RWPE1 (cell line): ENCODE measurements around the gene ISYNA1.
"Not testable (repeated sequence)": the region's sequence is repeated elsewhere in the genome, so short reads cannot be mapped to it uniquely, and the experiment has no call there.

Experiments used
- CTCF ChIA-PET: fragments of 350-600 bp; sonication (Branson Sonifier 250); formaldehyde crosslinking; extraction: SDS; loops from one replicate; lab custom pipeline; 2021; lab: Yijun Ruan, JAX
- POLR2A ChIA-PET: fragments of 400-600 bp; formaldehyde crosslinking; extraction: SDS; loops from one replicate; lab custom pipeline; 2020; ENCODE audit warnings: antibody characterized with exemption; ENCODE audit not compliant: low non-redundant PET; lab: Yijun Ruan, JAX
- DNase-seq: peaks from one replicate; pipeline ENCODE4 v3.0.0; 2012; ENCODE audit warnings: low spot score
- H3K27ac ChIP-seq: fragments of 450-650 bp; 2 replicates; pipeline ENCODE4 v1.5.1; 2017
- TF ChIP-seq, protein P1 (sequence below): fragments of 450-650 bp; conservative IDR thresholded peaks from 2 replicates; pipeline ENCODE4 v1.5.1; 2017; ENCODE audit warnings: low read depth, mild to moderate bottlenecking

Gene ISYNA1

DNA sequence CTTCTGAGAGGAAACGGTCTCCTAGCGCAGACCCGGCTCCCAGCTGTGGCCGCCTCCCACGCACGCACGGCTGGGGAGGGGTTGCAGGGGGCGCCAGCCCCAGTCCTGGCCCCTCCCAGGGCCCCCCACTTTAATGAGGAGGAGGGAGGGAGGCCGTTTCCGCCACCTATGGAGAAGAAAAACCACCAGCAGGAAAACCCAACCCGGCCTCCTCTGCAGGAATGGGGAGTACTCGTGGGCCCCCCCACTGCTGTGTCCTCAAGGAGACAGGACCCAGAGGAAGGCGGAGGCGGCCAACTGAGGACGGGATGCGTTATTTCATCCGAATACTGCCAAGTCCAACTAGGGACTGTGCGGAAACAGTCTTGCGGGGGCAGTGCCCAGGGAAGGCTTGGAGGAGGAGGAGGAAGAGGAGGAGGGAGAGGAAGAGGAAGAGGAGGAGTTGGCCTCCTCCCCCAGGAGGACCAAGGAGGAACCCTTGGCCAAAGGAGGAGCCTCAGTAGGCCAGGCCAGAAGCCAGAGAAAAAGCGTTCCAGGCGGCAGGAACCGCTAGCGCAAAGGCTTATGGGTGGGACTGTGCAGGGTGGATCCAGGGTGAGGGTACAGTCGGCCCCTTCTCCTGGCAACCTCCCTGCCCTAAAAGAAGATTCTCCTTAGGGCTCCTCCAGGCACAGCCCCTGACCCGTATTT is 22.6 kb downstream of the ISYNA1 start:
- POLR2A ChIA-PET, result interaction anchor here (0.6 kb wide), 1 partner anchor 18 kb away, joined by 3 read pairs; no protein-coding TSS in a partner anchor
- TF ChIP-seq, protein P1, sequence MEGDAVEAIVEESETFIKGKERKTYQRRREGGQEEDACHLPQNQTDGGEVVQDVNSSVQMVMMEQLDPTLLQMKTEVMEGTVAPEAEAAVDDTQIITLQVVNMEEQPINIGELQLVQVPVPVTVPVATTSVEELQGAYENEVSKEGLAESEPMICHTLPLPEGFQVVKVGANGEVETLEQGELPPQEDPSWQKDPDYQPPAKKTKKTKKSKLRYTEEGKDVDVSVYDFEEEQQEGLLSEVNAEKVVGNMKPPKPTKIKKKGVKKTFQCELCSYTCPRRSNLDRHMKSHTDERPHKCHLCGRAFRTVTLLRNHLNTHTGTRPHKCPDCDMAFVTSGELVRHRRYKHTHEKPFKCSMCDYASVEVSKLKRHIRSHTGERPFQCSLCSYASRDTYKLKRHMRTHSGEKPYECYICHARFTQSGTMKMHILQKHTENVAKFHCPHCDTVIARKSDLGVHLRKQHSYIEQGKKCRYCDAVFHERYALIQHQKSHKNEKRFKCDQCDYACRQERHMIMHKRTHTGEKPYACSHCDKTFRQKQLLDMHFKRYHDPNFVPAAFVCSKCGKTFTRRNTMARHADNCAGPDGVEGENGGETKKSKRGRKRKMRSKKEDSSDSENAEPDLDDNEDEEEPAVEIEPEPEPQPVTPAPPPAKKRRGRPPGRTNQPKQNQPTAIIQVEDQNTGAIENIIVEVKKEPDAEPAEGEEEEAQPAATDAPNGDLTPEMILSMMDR, result no peak
- DNase-seq, result no peak
- CTCF ChIA-PET, result interaction anchor here (0.6 to 3.7 kb wide), 4 partner anchors 27 to 163 kb away, joined by 3 to 16 read pairs (median 4); no protein-coding TSS in a partner anchor
- peak overlapping the region; percentile 86 for H3K27ac ChIP-seq

DNA sequence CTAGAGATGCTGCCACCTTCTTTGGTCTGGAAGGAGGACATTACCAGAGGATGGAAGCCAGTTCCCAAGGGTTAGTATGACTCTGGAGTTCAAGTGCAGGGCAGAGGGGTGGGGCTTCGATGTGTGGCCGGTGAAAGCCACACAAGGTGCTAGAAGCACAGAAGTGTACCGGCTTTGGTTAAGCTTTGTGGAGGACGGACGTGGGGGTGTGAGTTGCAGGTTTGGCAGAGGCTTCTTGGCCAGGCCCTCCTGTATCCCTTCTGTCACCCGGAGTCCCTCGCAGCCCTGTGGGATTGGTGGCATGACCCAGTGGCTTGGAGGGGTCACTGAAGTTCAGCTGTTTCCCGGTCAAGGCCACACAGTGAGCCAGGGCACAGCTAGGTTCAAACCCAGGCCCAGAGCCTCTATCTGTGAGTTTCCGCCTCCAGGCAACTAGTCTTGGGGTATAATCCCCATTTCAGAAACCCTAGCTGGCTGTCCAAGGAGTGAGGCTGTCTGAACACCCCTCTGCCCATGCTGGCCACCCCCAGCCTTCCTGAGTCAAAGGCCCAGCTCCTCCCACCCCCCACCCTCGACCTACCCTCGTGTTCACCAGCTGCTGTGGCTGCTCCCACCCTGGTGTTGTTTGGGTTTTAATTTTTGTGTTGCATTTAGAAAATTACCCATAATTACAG is 23.3 kb downstream of the ISYNA1 start:
- TF ChIP-seq, protein P1, result no peak

DNA sequence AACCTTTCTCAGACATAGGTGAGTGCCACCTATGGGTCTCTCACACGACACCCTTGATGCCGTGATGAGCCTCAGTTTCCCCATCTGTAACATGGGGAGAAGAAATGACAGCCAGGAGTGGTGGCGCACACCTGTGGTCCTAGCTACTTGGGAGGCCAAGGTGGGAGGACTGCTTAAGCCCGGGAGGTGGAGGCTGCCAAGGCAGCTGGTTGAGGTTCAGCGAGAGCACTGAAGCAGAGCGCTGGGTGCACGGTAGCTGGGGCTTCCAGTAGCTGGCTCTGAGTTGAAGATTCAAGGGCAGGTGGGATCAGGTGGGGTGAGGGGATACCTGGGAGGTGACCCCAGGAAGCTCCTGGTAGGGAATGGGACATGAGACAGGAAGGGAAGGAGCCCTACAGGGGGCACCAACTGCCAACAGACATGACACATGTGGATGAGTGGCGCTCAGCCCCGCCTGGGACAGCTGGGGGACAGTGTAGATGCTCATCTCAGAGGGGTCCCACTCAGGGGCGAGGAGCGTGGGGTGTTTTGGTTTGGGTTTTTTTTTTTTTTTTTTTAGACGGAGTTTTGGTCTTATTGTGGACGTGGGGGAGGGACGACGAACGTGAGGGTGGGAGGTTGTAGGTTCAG is 25.2 kb downstream of the ISYNA1 start:
- ChIA-PET CTCF (interaction anchor here (0.6 to 3.7 kb wide), 4 partner anchors 24 to 314 kb away, joined by 3 to 16 read pairs (median 6); partner anchors contain the start of gene GDF15), POLR2A (no interaction called here)
- no peak overlapping the region for H3K27ac ChIP-seq
- TF ChIP-seq, protein P1, result no peak
- DNase-seq, result no peak

More for the DNA sequence above, 23.3 kb downstream of the ISYNA1 start:
- H3K27ac ChIP-seq, result peak overlapping the region; percentile 86
- ChIA-PET POLR2A (interaction anchor here (0.6 kb wide), 1 partner anchor 462 kb away, joined by 4 read pairs; no protein-coding TSS in a partner anchor), CTCF (interaction anchor here (0.6 to 3.7 kb wide), 4 partner anchors 26 to 163 kb away, joined by 3 to 16 read pairs (median 4); no protein-coding TSS in a partner anchor)
- no peak for DNase-seq

DNA sequence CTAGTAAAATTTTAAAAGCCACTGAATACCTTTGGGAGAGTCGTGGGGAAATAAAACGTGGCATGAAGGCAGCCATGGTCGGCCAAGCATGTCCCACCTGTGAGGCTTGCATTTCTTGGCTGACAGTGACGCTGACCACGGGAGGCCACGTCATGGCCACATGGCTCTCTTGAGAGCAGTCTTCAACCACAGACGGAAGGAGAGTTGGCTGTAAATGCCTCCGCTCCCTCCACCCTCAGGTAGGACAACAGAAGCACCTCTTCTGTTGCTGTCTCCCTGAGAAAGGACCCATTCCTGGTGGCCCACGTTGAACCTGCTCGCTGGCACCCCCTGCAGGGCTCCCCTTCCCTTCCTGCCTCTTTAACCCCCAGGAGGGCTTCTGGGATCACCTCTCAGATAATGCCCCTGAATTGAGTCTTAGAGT is 29.9 kb downstream of the ISYNA1 start:
- POLR2A ChIA-PET, result no interaction called here
- DNase-seq, result no peak
- TF ChIP-seq, protein P1, result peak; percentile 35
- peak overlapping the region; percentile 14 for H3K27ac ChIP-seq
- CTCF ChIA-PET, result no interaction called here

DNA sequence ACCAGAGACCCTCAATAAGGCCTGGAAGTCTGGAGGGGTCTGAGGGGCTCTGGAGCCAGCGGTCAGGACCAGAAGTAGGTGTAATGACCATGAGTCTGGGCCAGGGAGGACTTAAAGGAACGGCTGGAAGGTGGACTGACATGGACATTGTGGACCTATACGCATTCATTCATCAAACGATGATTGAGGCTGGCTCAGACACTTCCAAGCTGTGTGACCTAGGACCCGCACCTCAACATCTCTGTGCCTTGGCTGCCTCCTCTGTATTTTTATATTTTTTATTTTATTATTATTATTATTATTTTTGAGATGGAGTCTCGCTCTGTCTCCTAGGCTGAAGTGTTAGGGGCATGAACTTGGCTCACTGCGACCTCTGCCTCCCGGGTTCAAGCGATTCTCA is 31.2 kb downstream of the ISYNA1 start:
- no peak for DNase-seq
- POLR2A ChIA-PET, result no interaction called here
- TF ChIP-seq, protein P1, result no peak
- H3K27ac ChIP-seq, result no peak overlapping the region
- CTCF ChIA-PET, result no interaction called here

DNA sequence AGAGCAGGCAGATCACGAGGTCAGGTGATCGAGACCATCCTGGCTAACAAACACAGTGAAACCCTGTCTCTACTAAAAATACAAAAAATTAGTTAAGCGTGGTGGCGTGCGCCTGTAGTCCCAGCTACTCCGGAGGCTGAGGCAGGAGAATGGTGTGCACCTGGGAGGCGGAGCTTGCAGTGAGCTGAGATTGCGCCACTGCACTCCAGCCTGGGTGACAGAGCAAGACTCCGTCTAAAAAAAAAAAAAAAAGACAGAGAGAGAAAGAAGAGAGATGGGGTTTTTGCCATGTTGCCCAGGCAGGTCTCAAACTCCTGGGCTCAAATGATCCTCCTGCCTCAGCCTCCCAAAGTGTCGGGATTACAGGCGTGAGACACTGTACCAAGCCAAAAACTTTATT is 32.2 kb downstream of the ISYNA1 start:
- DNase-seq, H3K27ac ChIP-seq: not testable (repeated sequence)
- ChIA-PET CTCF (interaction anchor here (0.7 kb wide), 1 partner anchor 15 kb away, joined by 3 read pairs; no protein-coding TSS in a partner anchor), POLR2A (interaction anchor here (0.6 kb wide), 1 partner anchor 17 kb away, joined by 4 read pairs; no protein-coding TSS in a partner anchor)

DNA sequence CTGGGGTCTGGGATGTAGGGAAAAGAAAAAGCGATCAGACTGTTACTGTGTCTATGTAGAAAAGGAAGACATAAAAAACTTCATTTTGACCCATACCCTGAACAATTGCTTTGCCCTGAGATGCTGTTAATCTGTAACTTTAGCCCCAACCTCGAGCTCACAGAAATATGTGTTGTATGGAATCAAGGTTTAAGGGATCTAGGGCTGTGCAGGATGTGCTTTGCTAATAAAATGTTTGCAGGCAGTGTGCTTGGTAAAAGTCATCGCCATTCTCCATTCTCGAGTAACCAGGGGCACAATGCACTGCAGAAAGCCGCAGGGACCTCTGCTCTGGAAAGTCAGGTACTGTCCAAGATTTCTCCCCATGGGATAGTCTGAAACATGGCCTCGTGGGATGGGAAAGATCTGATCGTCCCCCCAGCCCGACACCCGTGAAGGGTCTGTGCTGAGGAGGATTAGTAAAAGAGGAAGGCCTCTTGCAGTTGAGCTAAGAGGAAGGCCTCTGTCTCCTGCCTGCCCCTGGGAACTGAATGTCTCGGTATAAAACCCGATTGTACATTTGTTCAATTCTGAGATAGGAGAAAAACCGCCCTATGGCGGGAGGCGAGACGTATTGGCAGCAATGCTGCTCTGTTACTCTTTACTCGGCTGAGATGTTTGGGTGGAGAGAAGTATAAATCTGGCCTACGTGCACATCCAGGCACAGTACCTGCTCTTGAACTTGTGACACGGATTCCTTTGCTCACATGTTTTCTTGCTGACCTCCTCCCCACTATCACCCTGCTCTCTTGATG is 35.3 kb downstream of the ISYNA1 start:
- peak overlapping the region; percentile 54 for H3K27ac ChIP-seq
- CTCF ChIA-PET, result interaction anchor here (0.6 to 1.2 kb wide), 5 partner anchors 14 to 187 kb away, joined by 3 to 4 read pairs (median 3); partner anchors contain the start of gene GDF15
- DNase-seq, POLR2A ChIA-PET: not testable (repeated sequence)
